ENCODE results near the gene ANKRD42.

DNA sequence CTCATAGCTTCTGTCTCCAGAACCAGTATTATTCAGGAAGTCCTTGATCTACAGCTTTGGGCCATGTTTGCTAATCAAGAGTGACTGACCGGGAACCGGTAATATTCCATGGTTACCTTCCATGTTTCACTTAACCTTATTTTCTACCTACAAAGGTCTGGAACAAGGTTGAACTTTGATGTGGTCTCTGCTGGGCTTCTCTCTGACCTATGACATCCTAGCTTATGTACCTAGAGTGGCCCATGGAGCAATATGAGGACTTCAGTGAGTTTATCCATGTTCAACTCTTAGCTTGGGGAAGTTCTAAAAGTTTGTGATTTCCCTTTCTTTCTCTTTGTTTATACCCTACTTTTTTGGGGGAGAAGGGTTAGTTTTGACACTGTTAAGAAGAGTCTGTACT lies 59.4 kb downstream of the ANKRD42 start:
- TF ChIP-seq CTCF (IDR thresholded peaks at IDR 0.05) (no peak), POLR2A (IDR thresholded peaks at IDR 0.05) (no peak)

All from heart left ventricle (tissue), 13 donors.